Measurements from ENCODE around the gene HOXA11.

Gene HOXA11

GRCh38 chr7:27156916-27157701 lies 27.9 kb downstream of the HOXA11 start:
- no peak for TF ChIP-seq EZH2phosphoT487 (IDR thresholded peaks at IDR 0.05; ENCODE audit: borderline replicate concordance, low read length)
- no peak for TF ChIP-seq CTCF (IDR thresholded peaks at IDR 0.05; ENCODE audit: low read depth, low read length, poor library complexity, severe bottlenecking)
- Histone ChIP-seq H3K4me2 (ENCODE audit: low read length) (no peak overlapping the region), H3F3A (ENCODE audit: control insufficient read depth, insufficient read depth) (no peaks in the 10 kb centered on the region), H3K27ac (ENCODE audit: low read depth, low read length) (no peak overlapping the region), H4K20me1 (ENCODE audit: control insufficient read depth, insufficient read depth, low read depth, low read length) (no peaks in the 10 kb centered on the region), H3K9me2 (replicated peaks; ENCODE audit: control insufficient read depth, low read length) (no peaks in the 10 kb centered on the region), H3K27me3 (ENCODE audit: control insufficient read depth, low read length) (peaks cover 78% of the 10 kb centered on the region), H3K4me3 (ENCODE audit: low read length) (no peak overlapping the region), H3K79me2 (ENCODE audit: control insufficient read depth, low read length) (no peaks in the 10 kb centered on the region), H3K4me1 (ENCODE audit: control insufficient read depth, low read length) (peaks cover 28% of the 10 kb centered on the region), H3K36me3 (ENCODE audit: control insufficient read depth, low read length) (no peaks in the 10 kb centered on the region), H3K9me3 (ENCODE audit: control insufficient read depth, insufficient read depth, low read length) (no peaks in the 10 kb centered on the region)

GRCh38 chr7:27156508-27156898 lies 28.5 kb downstream of the HOXA11 start, which contains the start of gene HOXA7:
HOXA7 (minus strand) TSS chr7:27156675; CDS start chr7:27156545, 130 bp downstream.
- no peaks in the 10 kb centered on the region for H3K79me2 ChIP-seq (ENCODE audit: control insufficient read depth, low read length)
- H3F3A ChIP-seq (ENCODE audit: control insufficient read depth, insufficient read depth), result no peaks in the 10 kb centered on the region
- no peaks in the 10 kb centered on the region for H4K20me1 ChIP-seq (ENCODE audit: control insufficient read depth, insufficient read depth, low read depth, low read length)
- H3K27me3 ChIP-seq (ENCODE audit: control insufficient read depth, low read length), result peaks cover 80% of the 10 kb centered on the region
- no peaks in the 10 kb centered on the region for H3K9me2 ChIP-seq (replicated peaks; ENCODE audit: control insufficient read depth, low read length)
- no peaks in the 10 kb centered on the region for H3K36me3 ChIP-seq (ENCODE audit: control insufficient read depth, low read length)
- no peaks in the 10 kb centered on the region for H3K9me3 ChIP-seq (ENCODE audit: control insufficient read depth, insufficient read depth, low read length)
- H3K4me2 ChIP-seq (ENCODE audit: low read length), result no peak within 1 kb of the TSS
- no peak within 1 kb of the TSS for H3K27ac ChIP-seq (ENCODE audit: low read depth, low read length)
- H3K4me1 ChIP-seq (ENCODE audit: control insufficient read depth, low read length), result peaks cover 31% of the 10 kb centered on the region
- no peak for TF ChIP-seq EZH2phosphoT487 (IDR thresholded peaks at IDR 0.05; ENCODE audit: borderline replicate concordance, low read length)
- TF ChIP-seq CTCF (IDR thresholded peaks at IDR 0.05; ENCODE audit: low read depth, low read length, poor library complexity, severe bottlenecking), result no peak
- no peak within 1 kb of the TSS for H3K4me3 ChIP-seq (ENCODE audit: low read length)

- Histone ChIP-seq H3F3A (ENCODE audit: control insufficient read depth, insufficient read depth) (no peaks in the 10 kb centered on the region), H3K27me3 (ENCODE audit: control insufficient read depth, low read length) (peaks cover 85% of the 10 kb centered on the region), H3K4me2 (ENCODE audit: low read length) (no peak overlapping the region), H3K4me1 (ENCODE audit: control insufficient read depth, low read length) (peaks cover 31% of the 10 kb centered on the region), H3K36me3 (ENCODE audit: control insufficient read depth, low read length) (no peaks in the 10 kb centered on the region), H3K4me3 (ENCODE audit: low read length) (no peak overlapping the region), H3K27ac (ENCODE audit: low read depth, low read length) (no peak overlapping the region), H4K20me1 (ENCODE audit: control insufficient read depth, insufficient read depth, low read depth, low read length) (no peaks in the 10 kb centered on the region), H3K9me2 (replicated peaks; ENCODE audit: control insufficient read depth, low read length) (no peaks in the 10 kb centered on the region), H3K9me3 (ENCODE audit: control insufficient read depth, insufficient read depth, low read length) (no peaks in the 10 kb centered on the region), H3K79me2 (ENCODE audit: control insufficient read depth, low read length) (no peaks in the 10 kb centered on the region)
- no peak for TF ChIP-seq EZH2phosphoT487 (IDR thresholded peaks at IDR 0.05; ENCODE audit: borderline replicate concordance, low read length)
These were observed 29.1 kb downstream of the HOXA11 start for GRCh38 chr7:27155816-27156507.

Measured in DOHH2 (cell line).